Measurements from ENCODE around the gene DDA1.
A peak's percentile ranks its signal among the peaks of the same experiment; 100 is the strongest.
"Not testable (repeated sequence)": the region's sequence is repeated elsewhere in the genome, so short reads cannot be mapped to it uniquely, and the experiment has no call there.

DDA1 gene

GRCh38 chr19:17348700-17349099 is 39.3 kb downstream of the DDA1 start:
- DNase-seq = no peak

- no peak for DNase-seq
Measured at GRCh38 chr19:17351815-17352435, 42.6 kb downstream of the DDA1 start.

- no peak for DNase-seq
Measured at GRCh38 chr19:17352608-17353280, 43.4 kb downstream of the DDA1 start.

GRCh38 chr19:17353386-17353785 is 44.0 kb downstream of the DDA1 start:
- DNase-seq = no peak

- no peak for DNase-seq
Measured at GRCh38 chr19:17357078-17357666, 47.8 kb downstream of the DDA1 start.

- peak; percentile 54 for DNase-seq
Measured at GRCh38 chr19:17357724-17358123, 48.4 kb downstream of the DDA1 start.

- no peak for DNase-seq
Measured at GRCh38 chr19:17358395-17358794, 49.0 kb downstream of the DDA1 start.

- no peak for DNase-seq
Measured at GRCh38 chr19:17359905-17360800, 50.8 kb downstream of the DDA1 start.

GRCh38 chr19:17363852-17364605 is 54.7 kb downstream of the DDA1 start:
- not testable (repeated sequence) for DNase-seq

DNA sequence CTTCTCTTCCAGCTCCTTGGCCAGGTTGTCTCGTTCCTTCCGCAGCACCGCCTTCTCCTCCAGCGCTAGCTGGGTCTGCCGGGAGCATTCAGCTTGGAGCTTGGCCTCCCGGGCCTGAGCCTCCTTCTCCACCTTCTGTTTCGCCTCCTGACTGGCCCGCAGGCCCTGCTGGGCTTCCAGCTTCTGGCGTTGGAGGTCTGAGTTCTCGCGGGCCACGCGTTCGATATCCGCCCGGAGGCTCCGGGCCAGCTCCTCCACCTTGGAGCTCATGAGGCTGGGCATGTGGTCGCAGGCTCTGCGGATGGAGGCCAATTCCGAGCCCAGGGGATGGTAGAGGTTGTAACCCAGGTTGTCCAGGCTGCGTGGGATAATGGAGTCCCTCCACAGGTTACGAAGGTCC is 56.0 kb downstream of the DDA1 start:
- no peak for DNase-seq

DNA sequence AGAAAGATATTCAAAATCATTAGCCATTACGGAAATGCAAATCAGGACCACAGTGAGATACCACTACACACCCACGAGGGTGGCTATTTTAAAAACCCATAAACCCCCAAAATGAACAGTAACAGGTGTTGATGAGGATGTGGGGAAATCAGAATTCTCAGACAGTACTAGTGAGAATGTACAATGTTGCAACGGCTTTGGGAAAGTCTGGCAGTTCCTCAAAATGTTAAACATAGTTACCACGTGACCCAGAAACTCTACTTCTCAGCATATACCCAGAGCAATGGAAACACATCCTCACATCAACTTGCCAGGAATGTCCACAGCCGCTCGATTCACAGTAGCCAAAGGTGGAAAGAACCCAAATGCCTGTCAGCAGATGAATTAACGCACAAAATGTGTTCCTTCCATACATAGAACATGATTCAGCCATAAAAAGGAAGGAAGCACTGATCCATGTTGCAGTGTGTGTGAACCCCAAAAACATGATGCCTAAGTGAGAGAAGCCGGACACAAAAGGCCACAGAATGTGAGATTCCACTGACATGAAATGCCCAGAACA is 60.7 kb downstream of the DDA1 start:
- DNase-seq = no peak
